B cell (primary cell): ENCODE measurements around the gene LIN7A. TPM values are rescaled to one million over a fixed set of nuclear protein-coding genes. Genes with fewer than 3 reads are reported as not detected.

Source experiments
- ATAC-seq: fragments of 200-7000 bp; cut with Tn5 transposase; one replicate; pipeline ENCODE4 v1.10.0; 2021; ENCODE audit warnings: low read depth, mild to moderate bottlenecking, moderate number of reproducible peaks, moderate library complexity
- CTCF ChIA-PET: fragments of 350-600 bp; sonication (Branson Sonifier 250); formaldehyde crosslinking; loops from one replicate; lab custom pipeline; 2021; ENCODE audit warnings: antibody characterized with exemption, inconsistent platforms; lab: Charles Lee
- POLR2A ChIA-PET: fragments of 350-600 bp; sonication (Branson Sonifier 250); formaldehyde crosslinking; loops from one replicate; lab custom pipeline; 2021; ENCODE audit warnings: antibody characterized with exemption; lab: Charles Lee
- DNase-seq: peaks from one replicate; pipeline ENCODE4 v3.0.0; 2013
- H2AFZ ChIP-seq: 2 replicates; pipeline ENCODE4 v1.6.1; 2012; ENCODE audit warnings: mild to moderate bottlenecking, low read depth, low read length; ENCODE audit not compliant: insufficient read depth, poor library complexity, severe bottlenecking
- H3K27ac ChIP-seq, 2 donors: 1 replicate in 1 of 2; 2 replicates in 1 of 2; pipeline ENCODE4 v1.5.1; 2012 to 2013; ENCODE audit warnings: low read length in 2 of 2, mild to moderate bottlenecking in 2 of 2, moderate library complexity in 1 of 2
- H3K27me3 ChIP-seq, 4 experiments: fragments of 200-600 bp in 1 of 4; sonication (generic) in 1 of 4; replicated peaks in 1 of 4; 1 replicate in 2 of 4; 2 replicates in 2 of 4; pipeline versions ENCODE4 v1.6.1 to v1.7.0; 2013 to 2016; ENCODE audit warnings: low read length in 3 of 4, mild to moderate bottlenecking in 2 of 4, mixed read lengths in 1 of 4, moderate library complexity in 1 of 4; ENCODE audit not compliant: insufficient read depth in 4 of 4, control insufficient read depth in 3 of 4; ENCODE audit errors: control extremely low read depth in 1 of 4
- H3K36me3 ChIP-seq, 2 experiments: replicated peaks in 1 of 2; 1 replicate in 1 of 2; 2 replicates in 1 of 2; pipeline versions ENCODE4 v1.6.1 to v1.7.1; 2013; ENCODE audit warnings: low read length in 1 of 2; ENCODE audit not compliant: insufficient read depth in 2 of 2, control insufficient read depth in 1 of 2; ENCODE audit errors: control extremely low read depth in 1 of 2, extremely low read depth in 1 of 2
- H3K4me1 ChIP-seq, 2 donors: fragments of 200-600 bp in 1 of 2; sonication (generic) in 1 of 2; 1 replicate in 1 of 2; 2 replicates in 1 of 2; pipeline versions ENCODE4 v1.5.1 to v1.6.1; 2013 to 2017; ENCODE audit warnings: low read length in 2 of 2; ENCODE audit not compliant: control insufficient read depth in 2 of 2, insufficient read depth in 2 of 2
- H3K4me2 ChIP-seq: replicated peaks from 2 replicates; pipeline ENCODE3; 2012; ENCODE audit warnings: mild to moderate bottlenecking, low read depth, low read length; ENCODE audit not compliant: poor library complexity, severe bottlenecking
- H3K4me3 ChIP-seq, 5 experiments: fragments of 200-600 bp in 1 of 5; sonication (generic) in 1 of 5; 1 replicate in 3 of 5; 2 replicates in 2 of 5; pipeline versions ENCODE4 v1.5.1 to v1.7.0; 2011 to 2016; ENCODE audit warnings: low read length in 4 of 5, mild to moderate bottlenecking in 4 of 5, low read depth in 2 of 5, control low read depth in 1 of 5, moderate library complexity in 1 of 5; ENCODE audit not compliant: insufficient read depth in 1 of 5; ENCODE audit errors: control extremely low read depth in 1 of 5, extremely low read depth in 1 of 5
- H3K79me2 ChIP-seq: fragments of 200-600 bp; sonication (generic); one replicate; pipeline ENCODE4 v1.6.0; 2016; ENCODE audit warnings: low read length; ENCODE audit not compliant: control insufficient read depth, insufficient read depth
- H3K9ac ChIP-seq: fragments of 200-600 bp; sonication (generic); 2 replicates; pipeline ENCODE4 v1.6.1; 2017; ENCODE audit warnings: mild to moderate bottlenecking, low read length, moderate library complexity
- H3K9me3 ChIP-seq, 3 donors: one replicate each; pipeline versions ENCODE4 v1.6.1 to v1.7.1; 2013; ENCODE audit warnings: low read length in 2 of 3; ENCODE audit not compliant: control insufficient read depth in 2 of 3, insufficient read depth in 1 of 3; ENCODE audit errors: control extremely low read depth in 1 of 3
- H4K20me1 ChIP-seq: 2 replicates; pipeline ENCODE4 v1.6.0; 2012; ENCODE audit warnings: mild to moderate bottlenecking, low read length; ENCODE audit not compliant: insufficient read depth, control insufficient read depth, poor library complexity, severe bottlenecking
- H3K27ac Mint-ChIP-seq: one replicate; pipeline ENCODE4 v1.8.0; 2021; ENCODE audit warnings: mixed read lengths
- H3K27me3 Mint-ChIP-seq: one replicate; pipeline ENCODE4 v1.8.0; 2021; ENCODE audit warnings: mixed read lengths
- H3K4me1 Mint-ChIP-seq: one replicate; pipeline ENCODE4 v1.8.0; 2021; ENCODE audit warnings: mixed read lengths
- H3K4me3 Mint-ChIP-seq: one replicate; pipeline ENCODE4 v1.8.0; 2021; ENCODE audit warnings: mixed read lengths
- H3K9me3 Mint-ChIP-seq: one replicate; pipeline ENCODE4 v1.8.0; 2022; ENCODE audit warnings: mixed read lengths; ENCODE audit not compliant: insufficient read depth
- EZH2 ChIP-seq: IDR thresholded peaks from 2 replicates; pipeline ENCODE4 v1.6.1; 2012; ENCODE audit warnings: borderline replicate concordance, low read depth, mild to moderate bottlenecking, moderate library complexity, low read length; ENCODE audit not compliant: insufficient read depth, poor library complexity, severe bottlenecking
- WGBS: methylation state at CpG from one replicate; pipeline ENCODE4 v1.1.5; 2013; ENCODE audit warnings: missing lambda C conversion rate; ENCODE audit not compliant: insufficient coverage; 5-methylcytosine and 5-hydroxymethylcytosine counted together
- intact Hi-C: fragments of 100-400 bp; cut with micrococcal nuclease; formaldehyde crosslinking; loops from one replicate; pipeline ENCODE4 v1.10.0; 2022
- polyA plus RNA-seq: library from polyadenylated mRNA; depleted of rRNA; stranded (reverse); fragments of >200 nt; gene quantifications from 2 replicates; pipeline ENCODE4 v1.2.3, GENCODE V29; 2012
- total RNA-seq, 2 donors: library from RNA; stranded (reverse); fragments of 120-200 nt in 1 of 2; gene quantifications; 1 replicate in 1 of 2; 2 replicates in 1 of 2; pipeline versions ENCODE4 v1.2.3 to v1.2.4, GENCODE V29; 2013 to 2022
- TF ChIP-seq, protein P1 (sequence below): fragments of 200-600 bp; IDR thresholded peaks from one replicate; pipeline ENCODE4 v1.8.0; 2022; ENCODE audit warnings: antibody characterized with exemption, mild to moderate bottlenecking

LIN7A gene
- total and polyA plus RNA-seq, 2 donors (not counting 1 experiment from before 2014, with no cell fraction given) = 0.10 TPM; not detected in 1

DNA sequence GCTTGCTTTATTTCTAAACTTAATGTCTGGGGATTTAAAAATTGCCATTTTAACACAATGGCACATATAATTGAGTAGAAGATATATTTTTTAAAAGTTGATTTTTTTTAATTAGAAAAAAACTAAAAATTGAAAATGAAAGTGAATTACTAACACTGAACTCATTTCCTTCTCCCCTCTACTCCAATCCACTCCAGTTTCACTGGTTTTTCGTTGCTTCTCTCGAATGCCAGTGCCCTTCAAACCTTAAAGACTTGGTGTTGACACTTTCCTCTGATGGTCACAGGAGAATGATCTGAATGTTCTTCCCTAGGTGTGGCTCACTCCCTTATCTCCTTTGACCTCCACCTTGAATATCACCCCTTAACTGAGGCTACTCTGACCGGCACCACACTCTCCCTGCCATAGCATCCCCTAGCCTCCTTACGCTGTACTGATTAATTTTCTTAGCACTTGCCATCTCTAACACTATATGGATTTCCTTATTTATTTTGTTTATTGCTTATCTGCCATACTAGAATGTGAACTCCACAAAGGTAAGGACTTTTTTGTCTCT, 107.1 kb downstream of the LIN7A start:
- no peak overlapping the region for H3K9ac ChIP-seq
- no peaks in the 10 kb centered on the region for H3K4me1 Mint-ChIP-seq
- no peaks in the 10 kb centered on the region for H3K9me3 ChIP-seq
- no peaks in the 10 kb centered on the region for H3K27me3 Mint-ChIP-seq
- WGBS = 77% methylated on average over 2 of the region's 4 CpGs
- H3K27ac Mint-ChIP-seq = no peak overlapping the region
- H2AFZ ChIP-seq = no peak overlapping the region
- no peaks in the 10 kb centered on the region for H4K20me1 ChIP-seq
- H3K4me2 ChIP-seq = no peak overlapping the region
- intact Hi-C loops = no loop called here
- H3K79me2 ChIP-seq = no peaks in the 10 kb centered on the region
- no peaks in the 10 kb centered on the region for H3K36me3 ChIP-seq
- H3K4me1 ChIP-seq = no peaks in the 10 kb centered on the region
- H3K27me3 ChIP-seq = no peaks in the 10 kb centered on the region
- no peak overlapping the region for H3K4me3 Mint-ChIP-seq
- no peak for DNase-seq
- H3K27ac ChIP-seq = no peak overlapping the region
- TF ChIP-seq, protein P1, sequence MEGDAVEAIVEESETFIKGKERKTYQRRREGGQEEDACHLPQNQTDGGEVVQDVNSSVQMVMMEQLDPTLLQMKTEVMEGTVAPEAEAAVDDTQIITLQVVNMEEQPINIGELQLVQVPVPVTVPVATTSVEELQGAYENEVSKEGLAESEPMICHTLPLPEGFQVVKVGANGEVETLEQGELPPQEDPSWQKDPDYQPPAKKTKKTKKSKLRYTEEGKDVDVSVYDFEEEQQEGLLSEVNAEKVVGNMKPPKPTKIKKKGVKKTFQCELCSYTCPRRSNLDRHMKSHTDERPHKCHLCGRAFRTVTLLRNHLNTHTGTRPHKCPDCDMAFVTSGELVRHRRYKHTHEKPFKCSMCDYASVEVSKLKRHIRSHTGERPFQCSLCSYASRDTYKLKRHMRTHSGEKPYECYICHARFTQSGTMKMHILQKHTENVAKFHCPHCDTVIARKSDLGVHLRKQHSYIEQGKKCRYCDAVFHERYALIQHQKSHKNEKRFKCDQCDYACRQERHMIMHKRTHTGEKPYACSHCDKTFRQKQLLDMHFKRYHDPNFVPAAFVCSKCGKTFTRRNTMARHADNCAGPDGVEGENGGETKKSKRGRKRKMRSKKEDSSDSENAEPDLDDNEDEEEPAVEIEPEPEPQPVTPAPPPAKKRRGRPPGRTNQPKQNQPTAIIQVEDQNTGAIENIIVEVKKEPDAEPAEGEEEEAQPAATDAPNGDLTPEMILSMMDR = no peak
- no peak for TF ChIP-seq EZH2
- ChIA-PET POLR2A (no interaction called here), CTCF (no interaction called here)
- ATAC-seq = no peak
- no peaks in the 10 kb centered on the region for H3K9me3 Mint-ChIP-seq
- no peak overlapping the region for H3K4me3 ChIP-seq

DNA sequence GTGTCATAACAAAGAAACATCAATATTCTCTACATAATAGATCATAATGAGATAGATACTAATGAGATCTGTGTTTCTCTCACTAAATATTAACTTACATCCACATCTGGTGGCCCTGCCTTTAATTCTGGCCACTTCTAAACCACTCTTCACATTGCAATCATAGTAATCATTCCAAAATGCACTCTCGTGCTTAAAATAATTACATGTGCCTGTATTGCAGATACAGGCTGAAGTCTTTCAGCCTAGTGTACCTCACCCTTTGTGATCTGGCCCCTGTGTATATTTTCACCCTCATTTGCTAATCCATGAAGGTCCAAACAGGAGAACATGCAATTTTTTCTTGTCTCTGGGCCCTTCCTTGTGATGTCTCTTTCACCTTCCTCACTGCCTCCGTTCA, 108.0 kb downstream of the LIN7A start:
- WGBS = 73% methylated on average over 1 of the region's 2 CpGs
- Mint-ChIP-seq H3K27me3 (no peaks in the 10 kb centered on the region), H3K4me3 (no peak overlapping the region), H3K9me3 (no peaks in the 10 kb centered on the region), H3K27ac (no peak overlapping the region), H3K4me1 (no peaks in the 10 kb centered on the region)
- Histone ChIP-seq H3K36me3 (no peaks in the 10 kb centered on the region), H3K27me3 (no peaks in the 10 kb centered on the region), H3K9me3 (no peaks in the 10 kb centered on the region), H3K27ac (no peak overlapping the region), H3K4me2 (no peak overlapping the region), H3K79me2 (no peaks in the 10 kb centered on the region), H3K4me1 (no peaks in the 10 kb centered on the region), H2AFZ (no peak overlapping the region), H4K20me1 (no peaks in the 10 kb centered on the region), H3K4me3 (no peak overlapping the region), H3K9ac (no peak overlapping the region)
- intact Hi-C loops = no loop called here
- no peak for DNase-seq
- CTCF ChIA-PET = no interaction called here
- POLR2A ChIA-PET = no interaction called here
- ATAC-seq = no peak
- TF ChIP-seq, protein P1 = no peak
- TF ChIP-seq EZH2 = no peak
